ENCODE data around the gene CPXM1. TPM values are rescaled to one million over a fixed set of nuclear protein-coding genes. Genes with fewer than 3 reads are reported as not detected.

CPXM1 gene
- total and polyA plus RNA-seq, 10 of the 15 experiments (the other 5 are each of a cell fraction or from before 2014, with no cell fraction given): 0.22 to 3.9 (median 0.63) TPM; not detected in 2

DNA sequence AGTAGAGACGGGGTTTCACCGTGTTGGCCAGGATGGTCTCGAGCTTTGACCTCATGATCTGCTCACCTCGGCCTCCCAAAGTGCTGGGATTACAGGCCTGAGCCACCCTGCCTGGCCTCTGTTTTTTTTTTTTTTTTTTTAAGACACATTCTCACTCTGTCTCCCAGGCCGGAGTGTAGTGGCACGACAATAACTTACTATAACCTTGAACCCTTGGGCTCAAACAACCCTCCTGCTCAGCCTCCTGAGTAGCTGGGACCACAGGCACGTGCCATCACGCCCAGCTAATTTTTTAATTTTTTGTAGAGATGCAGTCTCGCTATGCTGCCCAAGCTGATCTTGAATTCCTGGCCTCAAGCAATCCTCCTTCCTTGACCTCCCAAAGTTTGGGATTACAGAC, 26.6 kb downstream of the CPXM1 start:
- 50% methylated on average over 9 of the region's 9 CpGs for WGBS (ENCODE audit: insufficient coverage, insufficient replicate concordance, low lambda C conversion rate, missing lambda C conversion rate)
- CTCF ChIA-PET: interaction anchor here (0.6 kb wide), 1 partner anchor 159 kb away, joined by 4 read pairs; no protein-coding TSS in a partner anchor
- TF ChIP-seq EZH2 (IDR thresholded peaks at IDR 0.05; ENCODE audit: borderline replicate concordance, control insufficient read depth, low read depth, low read length) (no peak), SREBF2 (IDR thresholded peaks at IDR 0.05; ENCODE audit: low read length) (no peak), POLR2A (IDR thresholded peaks at IDR 0.05; ENCODE audit: low read depth, low read length) (no peak), LARP7 (IDR thresholded peaks at IDR 0.05) (no peak), ZNF217 (IDR thresholded peaks at IDR 0.05) (no peak), HDGF (IDR thresholded peaks at IDR 0.05) (no peak), POLR2AphosphoS5 (IDR thresholded peaks at IDR 0.05; ENCODE audit: low read length) (no peak), TCF12 (IDR thresholded peaks at IDR 0.05; ENCODE audit: low read depth, low read length) (no peak), CREB1 (IDR thresholded peaks at IDR 0.05; ENCODE audit: low read depth) (no peak), NR2C2 (IDR thresholded peaks at IDR 0.05; ENCODE audit: borderline replicate concordance, control insufficient read depth, insufficient read length, low read depth) (no peak), FOXM1 (IDR thresholded peaks at IDR 0.05; ENCODE audit: low read depth, low read length) (no peak), YY1 (IDR thresholded peaks at IDR 0.05; ENCODE audit: low read depth, low read length) (no peak), FOXK2 (IDR thresholded peaks at IDR 0.05) (no peak)
- TF ChIP-seq, protein P1, sequence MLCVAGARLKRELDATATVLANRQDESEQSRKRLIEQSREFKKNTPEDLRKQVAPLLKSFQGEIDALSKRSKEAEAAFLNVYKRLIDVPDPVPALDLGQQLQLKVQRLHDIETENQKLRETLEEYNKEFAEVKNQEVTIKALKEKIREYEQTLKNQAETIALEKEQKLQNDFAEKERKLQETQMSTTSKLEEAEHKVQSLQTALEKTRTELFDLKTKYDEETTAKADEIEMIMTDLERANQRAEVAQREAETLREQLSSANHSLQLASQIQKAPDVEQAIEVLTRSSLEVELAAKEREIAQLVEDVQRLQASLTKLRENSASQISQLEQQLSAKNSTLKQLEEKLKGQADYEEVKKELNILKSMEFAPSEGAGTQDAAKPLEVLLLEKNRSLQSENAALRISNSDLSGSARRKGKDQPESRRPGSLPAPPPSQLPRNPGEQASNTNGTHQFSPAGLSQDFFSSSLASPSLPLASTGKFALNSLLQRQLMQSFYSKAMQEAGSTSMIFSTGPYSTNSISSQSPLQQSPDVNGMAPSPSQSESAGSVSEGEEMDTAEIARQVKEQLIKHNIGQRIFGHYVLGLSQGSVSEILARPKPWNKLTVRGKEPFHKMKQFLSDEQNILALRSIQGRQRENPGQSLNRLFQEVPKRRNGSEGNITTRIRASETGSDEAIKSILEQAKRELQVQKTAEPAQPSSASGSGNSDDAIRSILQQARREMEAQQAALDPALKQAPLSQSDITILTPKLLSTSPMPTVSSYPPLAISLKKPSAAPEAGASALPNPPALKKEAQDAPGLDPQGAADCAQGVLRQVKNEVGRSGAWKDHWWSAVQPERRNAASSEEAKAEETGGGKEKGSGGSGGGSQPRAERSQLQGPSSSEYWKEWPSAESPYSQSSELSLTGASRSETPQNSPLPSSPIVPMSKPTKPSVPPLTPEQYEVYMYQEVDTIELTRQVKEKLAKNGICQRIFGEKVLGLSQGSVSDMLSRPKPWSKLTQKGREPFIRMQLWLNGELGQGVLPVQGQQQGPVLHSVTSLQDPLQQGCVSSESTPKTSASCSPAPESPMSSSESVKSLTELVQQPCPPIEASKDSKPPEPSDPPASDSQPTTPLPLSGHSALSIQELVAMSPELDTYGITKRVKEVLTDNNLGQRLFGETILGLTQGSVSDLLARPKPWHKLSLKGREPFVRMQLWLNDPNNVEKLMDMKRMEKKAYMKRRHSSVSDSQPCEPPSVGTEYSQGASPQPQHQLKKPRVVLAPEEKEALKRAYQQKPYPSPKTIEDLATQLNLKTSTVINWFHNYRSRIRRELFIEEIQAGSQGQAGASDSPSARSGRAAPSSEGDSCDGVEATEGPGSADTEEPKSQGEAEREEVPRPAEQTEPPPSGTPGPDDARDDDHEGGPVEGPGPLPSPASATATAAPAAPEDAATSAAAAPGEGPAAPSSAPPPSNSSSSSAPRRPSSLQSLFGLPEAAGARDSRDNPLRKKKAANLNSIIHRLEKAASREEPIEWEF (IDR thresholded peaks at IDR 0.05; ENCODE audit: insufficient replicate concordance, low read depth, low read length): no peak
- TF ChIP-seq, protein P2, sequence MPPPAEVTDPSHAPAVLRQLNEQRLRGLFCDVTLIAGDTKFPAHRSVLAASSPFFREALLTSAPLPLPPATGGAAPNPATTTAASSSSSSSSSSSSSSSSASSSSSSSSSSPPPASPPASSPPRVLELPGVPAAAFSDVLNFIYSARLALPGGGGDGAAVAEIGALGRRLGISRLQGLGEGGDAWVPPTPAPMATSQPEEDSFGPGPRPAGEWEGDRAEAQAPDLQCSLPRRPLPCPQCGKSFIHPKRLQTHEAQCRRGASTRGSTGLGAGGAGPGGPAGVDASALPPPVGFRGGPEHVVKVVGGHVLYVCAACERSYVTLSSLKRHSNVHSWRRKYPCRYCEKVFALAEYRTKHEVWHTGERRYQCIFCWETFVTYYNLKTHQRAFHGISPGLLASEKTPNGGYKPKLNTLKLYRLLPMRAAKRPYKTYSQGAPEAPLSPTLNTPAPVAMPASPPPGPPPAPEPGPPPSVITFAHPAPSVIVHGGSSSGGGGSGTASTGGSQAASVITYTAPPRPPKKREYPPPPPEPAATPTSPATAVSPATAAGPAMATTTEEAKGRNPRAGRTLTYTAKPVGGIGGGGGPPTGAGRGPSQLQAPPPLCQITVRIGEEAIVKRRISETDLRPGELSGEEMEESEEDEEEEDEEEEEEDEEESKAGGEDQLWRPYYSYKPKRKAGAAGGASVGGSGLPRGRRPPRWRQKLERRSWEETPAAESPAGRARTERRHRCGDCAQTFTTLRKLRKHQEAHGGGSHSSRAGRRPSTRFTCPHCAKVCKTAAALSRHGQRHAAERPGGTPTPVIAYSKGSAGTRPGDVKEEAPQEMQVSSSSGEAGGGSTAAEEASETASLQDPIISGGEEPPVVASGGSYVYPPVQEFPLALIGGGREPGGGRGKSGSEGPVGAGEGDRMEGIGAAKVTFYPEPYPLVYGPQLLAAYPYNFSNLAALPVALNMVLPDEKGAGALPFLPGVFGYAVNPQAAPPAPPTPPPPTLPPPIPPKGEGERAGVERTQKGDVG (CRISPR knock-in tag; IDR thresholded peaks at IDR 0.05): no peak
- TF ChIP-seq, protein P3, sequence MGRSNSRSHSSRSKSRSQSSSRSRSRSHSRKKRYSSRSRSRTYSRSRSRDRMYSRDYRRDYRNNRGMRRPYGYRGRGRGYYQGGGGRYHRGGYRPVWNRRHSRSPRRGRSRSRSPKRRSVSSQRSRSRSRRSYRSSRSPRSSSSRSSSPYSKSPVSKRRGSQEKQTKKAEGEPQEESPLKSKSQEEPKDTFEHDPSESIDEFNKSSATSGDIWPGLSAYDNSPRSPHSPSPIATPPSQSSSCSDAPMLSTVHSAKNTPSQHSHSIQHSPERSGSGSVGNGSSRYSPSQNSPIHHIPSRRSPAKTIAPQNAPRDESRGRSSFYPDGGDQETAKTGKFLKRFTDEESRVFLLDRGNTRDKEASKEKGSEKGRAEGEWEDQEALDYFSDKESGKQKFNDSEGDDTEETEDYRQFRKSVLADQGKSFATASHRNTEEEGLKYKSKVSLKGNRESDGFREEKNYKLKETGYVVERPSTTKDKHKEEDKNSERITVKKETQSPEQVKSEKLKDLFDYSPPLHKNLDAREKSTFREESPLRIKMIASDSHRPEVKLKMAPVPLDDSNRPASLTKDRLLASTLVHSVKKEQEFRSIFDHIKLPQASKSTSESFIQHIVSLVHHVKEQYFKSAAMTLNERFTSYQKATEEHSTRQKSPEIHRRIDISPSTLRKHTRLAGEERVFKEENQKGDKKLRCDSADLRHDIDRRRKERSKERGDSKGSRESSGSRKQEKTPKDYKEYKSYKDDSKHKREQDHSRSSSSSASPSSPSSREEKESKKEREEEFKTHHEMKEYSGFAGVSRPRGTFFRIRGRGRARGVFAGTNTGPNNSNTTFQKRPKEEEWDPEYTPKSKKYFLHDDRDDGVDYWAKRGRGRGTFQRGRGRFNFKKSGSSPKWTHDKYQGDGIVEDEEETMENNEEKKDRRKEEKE (IDR thresholded peaks at IDR 0.05): no peak

More for the DNA sequence above, 26.6 kb downstream of the CPXM1 start:
- FAIRE-seq: no peak
- no peak for ATAC-seq
- no peaks in the 10 kb centered on the region for H4K20me1 ChIP-seq (ENCODE audit: control insufficient read depth, insufficient read depth)
- POLR2A ChIA-PET: interaction anchor here (0.7 kb wide), 2 partner anchors 16 to 1541 kb away, joined by 3 to 4 read pairs; no protein-coding TSS in a partner anchor
- no peak overlapping the region for H3K27ac ChIP-seq (ENCODE audit: control insufficient read depth, insufficient read depth)
- no peaks in the 10 kb centered on the region for H3K79me2 ChIP-seq (ENCODE audit: control insufficient read depth, insufficient read depth, low read length)
- intact Hi-C loops (cut with micrococcal nuclease; ENCODE audit: unreplicated experiment) (no loop called here), in situ Hi-C loops (cut with MboI) (no loop called here)
- H3K4me1 ChIP-seq (ENCODE audit: control insufficient read depth, insufficient read depth, low read length): peaks cover 13% of the 10 kb centered on the region
- no peak overlapping the region for H2AFZ ChIP-seq (ENCODE audit: control insufficient read depth, low read depth, low read length)
- RAD21 ChIA-PET (ENCODE audit: unreplicated experiment): no interaction called here
- H3K27me3 ChIP-seq (replicated peaks in 1 of 2; ENCODE audit: control insufficient read depth in 2 of 2, insufficient read depth in 2 of 2, low read length in 1 of 2): no peaks in the 10 kb centered on the region; a peak in 2 of 4 replicates
- SMC1A ChIA-PET (ENCODE audit: uncharacterized antibody, unreplicated experiment): no interaction called here
- H3K9me3 ChIP-seq (replicated peaks; ENCODE audit: control insufficient read depth, insufficient read depth, low read length): peaks cover 9% of the 10 kb centered on the region
- H3K4me3 ChIP-seq: no peak overlapping the region
- no peak overlapping the region for H3K9ac ChIP-seq (ENCODE audit: control insufficient read depth, insufficient read depth, low read length)
- H3K4me2 ChIP-seq (ENCODE audit: control insufficient read depth, insufficient read depth): no peak overlapping the region
- BruUV-seq (replicated peaks): no TSS peak
- DNase-seq (ENCODE audit: low read depth, low spot score): no peak
- no peaks in the 10 kb centered on the region for H3K36me3 ChIP-seq (ENCODE audit: control insufficient read depth in 2 of 2, insufficient read depth in 2 of 2, low read length in 1 of 2)
